Pancreas (tissue), 10 donors: Measurements from ENCODE around the gene EML1. TPM values are rescaled to one million over a fixed set of nuclear protein-coding genes. Genes with fewer than 3 reads are reported as not detected.

ENCODE experiments used
- ATAC-seq, 4 donors: fragments of 200-7000 bp; cut with Tn5 transposase; one replicate each; pipeline versions ENCODE4 v1.8.0 to v1.9.1; 2020; ENCODE audit warnings: mild to moderate bottlenecking in 4 of 4, moderate library complexity in 4 of 4
- DNase-seq, 6 donors: peaks; one replicate each; pipeline ENCODE4 v3.0.0-alpha.2; 2020
- FAIRE-seq: peaks from 2 replicates; lab custom pipeline; 2012; peaks lifted over from hg19 to GRCh38; lab: Jason Lieb, UNC
- H3K27ac ChIP-seq, 4 donors: fragments of 200-600 bp; sonication (generic); 1 replicate in 3 of 4; 2 replicates in 1 of 4; pipeline versions ENCODE4 v1.5.0 to v1.8.0; 2020
- H3K27me3 ChIP-seq, 4 donors: fragments of 200-600 bp; one replicate each; pipeline ENCODE4 v1.8.0; 2021
- H3K36me3 ChIP-seq, 3 donors: fragments of 200-600 bp; sonication (generic) in 1 of 3; one replicate each; pipeline versions ENCODE4 v1.5.0 to v1.8.0; 2020 to 2021
- H3K4me1 ChIP-seq, 3 donors: fragments of 200-600 bp; one replicate each; pipeline ENCODE4 v1.8.0; 2021
- H3K4me3 ChIP-seq, 4 donors: fragments of 200-600 bp; sonication (generic) in 2 of 4; one replicate each; pipeline versions ENCODE4 v1.5.0 to v1.8.0; 2020 to 2021
- H3K9me3 ChIP-seq, 4 donors: fragments of 200-600 bp; one replicate each; pipeline ENCODE4 v1.8.0; 2021
- CTCF ChIP-seq, 4 donors: fragments of 200-600 bp; sonication (generic) in 3 of 4; IDR thresholded peaks; one replicate each; pipeline versions ENCODE4 v1.5.0 to v1.8.0; 2021; ENCODE audit warnings: antibody characterized with exemption in 4 of 4
- WGBS, 2 donors: extraction: QIAGEN DNeasy Blood & Tissue Kit; methylation state at CpG; one replicate each; pipeline ENCODE4 v1.1.7; 2013; 5-methylcytosine and 5-hydroxymethylcytosine counted together
- intact Hi-C, 3 donors: fragments of 100-400 bp; cut with DNase I; formaldehyde crosslinking; loops; one replicate each; pipeline versions ENCODE4 v1.11.1 to v1.14.2; 2022
- polyA plus RNA-seq, 2 donors: library from polyadenylated mRNA; stranded (reverse); fragments of 200-250 nt; gene quantifications; one replicate each; pipeline ENCODE4 v1.2.3, GENCODE V29; 2013
- total RNA-seq, 6 donors: library from RNA; stranded (reverse); fragmentation: NEBNext Ultra II Directional in 4 of 6; extraction: Animal tissue kit (Norgen Biotek cat#: 25700) in 4 of 6; gene quantifications; one replicate each; pipeline versions ENCODE4 v1.2.1 to v1.2.4, GENCODE V29; 2021 to 2023
- donor health status: healthy with polysubstance abuse.
- donor health status: DM: no; HTN: no; CAD: no; lungs with moderate emphysema.
- donor health status: DM: no; HTN: no; CAD: no.
- donor health status: control.
- donor health status: control.
- donor health status: Bipolar disorder and iron deficiency.
- donor health status: DM: yes; HTN: yes; CAD: no.
- donor health status: DM: no; HTN: no; CAD: no.
- donor health status: DM: no; HTN: no; CAD: no.
- donor health status: DM: yes; HTN: yes; CAD: no.

EML1 gene
- total and polyA plus RNA-seq, 8 donors, result 3.8 to 13.4 (median 9.7) TPM

GRCh38 chr14:99865408-99865807, 72.2 kb downstream of the EML1 start:
- peaks cover 0 to 7% (median 0%) of the 10 kb centered on the region in 3 donors for H3K36me3 ChIP-seq
- no peaks in the 10 kb centered on the region for H3K27me3 ChIP-seq
- TF ChIP-seq CTCF (IDR thresholded peaks at IDR 0.05), result no peak
- no peak overlapping the region for H3K4me3 ChIP-seq
- intact Hi-C loops, result no loop called here
- no peak for FAIRE-seq
- H3K4me1 ChIP-seq, result no peaks in the 10 kb centered on the region
- ATAC-seq, result no peak
- no peaks in the 10 kb centered on the region for H3K9me3 ChIP-seq
- DNase-seq, result no peak
- H3K27ac ChIP-seq, result no peak overlapping the region
- 89 to 93% methylated on average over 2 of the region's 2 CpGs for WGBS, 2 donors

- Histone ChIP-seq H3K27me3 (no peaks in the 10 kb centered on the region), H3K9me3 (no peaks in the 10 kb centered on the region), H3K36me3 (peaks cover 0 to 6% (median 0%) of the 10 kb centered on the region in 3 donors), H3K27ac (no peak overlapping the region), H3K4me1 (no peaks in the 10 kb centered on the region), H3K4me3 (no peak overlapping the region)
- DNase-seq (no peak), ATAC-seq (no peak), FAIRE-seq (no peak)
- TF ChIP-seq CTCF (IDR thresholded peaks at IDR 0.05), result no peak
- intact Hi-C loops, result no loop called here
- 92 to 97% methylated on average over 3 of the region's 3 CpGs for WGBS, 2 donors
Observed at GRCh38 chr14:99870617-99871016, 77.4 kb downstream of the EML1 start.

GRCh38 chr14:99871771-99872170, 78.6 kb downstream of the EML1 start:
- DNase-seq (no peak), FAIRE-seq (no peak), ATAC-seq (no peak)
- H3K27ac ChIP-seq, result no peak overlapping the region
- no peaks in the 10 kb centered on the region for H3K27me3 ChIP-seq
- no peaks in the 10 kb centered on the region for H3K4me1 ChIP-seq
- WGBS, 2 donors, result 88 to 92% methylated on average over 11 of the region's 11 CpGs
- TF ChIP-seq CTCF (IDR thresholded peaks at IDR 0.05), result no peak
- H3K4me3 ChIP-seq, result no peak overlapping the region
- intact Hi-C loops, result no loop called here
- no peaks in the 10 kb centered on the region for H3K36me3 ChIP-seq
- H3K9me3 ChIP-seq, result no peaks in the 10 kb centered on the region

- Histone ChIP-seq H3K36me3 (no peaks in the 10 kb centered on the region), H3K9me3 (no peaks in the 10 kb centered on the region), H3K4me1 (no peaks in the 10 kb centered on the region), H3K27me3 (no peaks in the 10 kb centered on the region), H3K27ac (no peak overlapping the region), H3K4me3 (no peak overlapping the region)
- no peak for TF ChIP-seq CTCF (IDR thresholded peaks at IDR 0.05)
- 81 to 84% methylated on average over 6 of the region's 6 CpGs for WGBS, 2 donors
- intact Hi-C loops, result no loop called here
- no peak for ATAC-seq
- DNase-seq, result no peak
- no peak for FAIRE-seq
Observed at GRCh38 chr14:99872786-99873440, 79.7 kb downstream of the EML1 start.

GRCh38 chr14:99873653-99874052, 80.4 kb downstream of the EML1 start:
- Histone ChIP-seq H3K9me3 (no peaks in the 10 kb centered on the region), H3K27me3 (no peaks in the 10 kb centered on the region), H3K4me3 (no peak overlapping the region), H3K36me3 (no peaks in the 10 kb centered on the region), H3K4me1 (no peaks in the 10 kb centered on the region), H3K27ac (no peak overlapping the region)
- FAIRE-seq, result no peak
- DNase-seq, result no peak
- WGBS, 2 donors, result 94% methylated on average over 4 of the region's 4 CpGs
- no peak for TF ChIP-seq CTCF (IDR thresholded peaks at IDR 0.05)
- ATAC-seq, result no peak
- intact Hi-C loops, result no loop called here
